Measurements from ENCODE around the gene ATP7A.

DNA sequence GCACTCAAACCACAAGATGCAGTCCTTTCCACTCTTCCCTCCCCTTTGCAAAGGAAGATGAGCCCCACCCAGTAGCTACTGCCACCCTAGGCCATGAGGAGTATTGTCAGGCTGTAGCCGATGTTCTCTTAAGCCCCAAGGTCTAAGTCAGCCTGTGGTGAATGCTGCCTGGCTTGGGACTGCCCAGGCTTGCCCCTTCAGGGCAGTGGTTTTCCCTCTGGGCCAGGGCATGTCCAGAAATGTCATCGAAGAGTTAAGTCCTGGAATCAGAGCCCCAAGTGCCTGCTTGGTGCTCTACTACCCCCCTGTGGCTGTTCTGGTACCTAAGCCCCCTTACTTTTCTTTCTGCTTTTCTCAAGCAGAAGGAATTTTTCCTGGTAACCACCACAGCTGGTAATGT is 181.8 kb downstream of the ATP7A start:
- TF ChIP-seq, protein P1, sequence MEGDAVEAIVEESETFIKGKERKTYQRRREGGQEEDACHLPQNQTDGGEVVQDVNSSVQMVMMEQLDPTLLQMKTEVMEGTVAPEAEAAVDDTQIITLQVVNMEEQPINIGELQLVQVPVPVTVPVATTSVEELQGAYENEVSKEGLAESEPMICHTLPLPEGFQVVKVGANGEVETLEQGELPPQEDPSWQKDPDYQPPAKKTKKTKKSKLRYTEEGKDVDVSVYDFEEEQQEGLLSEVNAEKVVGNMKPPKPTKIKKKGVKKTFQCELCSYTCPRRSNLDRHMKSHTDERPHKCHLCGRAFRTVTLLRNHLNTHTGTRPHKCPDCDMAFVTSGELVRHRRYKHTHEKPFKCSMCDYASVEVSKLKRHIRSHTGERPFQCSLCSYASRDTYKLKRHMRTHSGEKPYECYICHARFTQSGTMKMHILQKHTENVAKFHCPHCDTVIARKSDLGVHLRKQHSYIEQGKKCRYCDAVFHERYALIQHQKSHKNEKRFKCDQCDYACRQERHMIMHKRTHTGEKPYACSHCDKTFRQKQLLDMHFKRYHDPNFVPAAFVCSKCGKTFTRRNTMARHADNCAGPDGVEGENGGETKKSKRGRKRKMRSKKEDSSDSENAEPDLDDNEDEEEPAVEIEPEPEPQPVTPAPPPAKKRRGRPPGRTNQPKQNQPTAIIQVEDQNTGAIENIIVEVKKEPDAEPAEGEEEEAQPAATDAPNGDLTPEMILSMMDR (IDR thresholded peaks at IDR 0.05) = no peak
- TF ChIP-seq EZH2 (IDR thresholded peaks at IDR 0.05; ENCODE audit: borderline replicate concordance, insufficient read depth, low read depth, low read length, poor library complexity, severe bottlenecking) = no peak

All from B cell (primary cell).